ENCODE measurements around the gene SLC29A3. TPM values are rescaled to one million over a fixed set of nuclear protein-coding genes. Genes with fewer than 3 reads are reported as not detected.

The SLC29A3 gene
- total RNA-seq, 1 experiment from 2014 or later = 7.6 TPM

DNA sequence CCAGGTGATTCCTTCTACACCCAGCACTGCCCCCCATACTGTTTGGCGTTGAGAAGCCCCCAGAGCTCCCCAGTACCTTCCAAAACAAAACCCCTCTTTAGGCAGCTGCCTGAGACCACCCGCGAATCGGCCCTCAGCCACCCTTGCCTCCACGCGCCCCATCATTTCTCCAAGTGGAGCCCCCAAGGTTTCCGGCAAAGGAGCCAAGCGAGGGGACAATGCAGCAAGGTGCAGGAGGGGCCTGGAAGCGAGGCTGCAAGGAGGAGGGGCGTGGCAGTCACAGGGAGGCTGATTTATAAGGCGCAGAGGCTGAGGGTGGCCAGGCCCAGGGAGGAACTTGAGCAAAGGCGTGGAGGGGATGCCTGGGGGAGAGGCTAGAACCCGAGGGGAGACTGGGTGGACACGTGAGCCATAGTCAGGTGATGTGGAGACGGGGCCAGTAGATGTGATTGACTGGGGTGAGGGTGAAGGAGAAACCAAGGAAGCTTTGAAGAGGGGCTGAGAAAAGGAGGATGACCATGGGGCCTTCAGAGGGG, 16.2 kb downstream of the SLC29A3 start:
- Histone ChIP-seq H3K27me3 (ENCODE audit: control insufficient read depth, insufficient read depth, low read length) (no peaks in the 10 kb centered on the region), H3K36me3 (ENCODE audit: control insufficient read depth, insufficient read depth, low read length) (no peaks in the 10 kb centered on the region), H3K4me1 (ENCODE audit: control insufficient read depth, insufficient read depth, low read length) (peaks cover 23% of the 10 kb centered on the region), H3K4me3 (ENCODE audit: low read depth in 2 of 2, low read length in 2 of 2) (no peak overlapping the region), H3K9me3 (ENCODE audit: control insufficient read depth, insufficient read depth, low read depth, low read length) (no peaks in the 10 kb centered on the region), H3K27ac (ENCODE audit: low read length) (no peak overlapping the region)
- CTCF ChIA-PET = no interaction called here
- TF ChIP-seq, protein P1, sequence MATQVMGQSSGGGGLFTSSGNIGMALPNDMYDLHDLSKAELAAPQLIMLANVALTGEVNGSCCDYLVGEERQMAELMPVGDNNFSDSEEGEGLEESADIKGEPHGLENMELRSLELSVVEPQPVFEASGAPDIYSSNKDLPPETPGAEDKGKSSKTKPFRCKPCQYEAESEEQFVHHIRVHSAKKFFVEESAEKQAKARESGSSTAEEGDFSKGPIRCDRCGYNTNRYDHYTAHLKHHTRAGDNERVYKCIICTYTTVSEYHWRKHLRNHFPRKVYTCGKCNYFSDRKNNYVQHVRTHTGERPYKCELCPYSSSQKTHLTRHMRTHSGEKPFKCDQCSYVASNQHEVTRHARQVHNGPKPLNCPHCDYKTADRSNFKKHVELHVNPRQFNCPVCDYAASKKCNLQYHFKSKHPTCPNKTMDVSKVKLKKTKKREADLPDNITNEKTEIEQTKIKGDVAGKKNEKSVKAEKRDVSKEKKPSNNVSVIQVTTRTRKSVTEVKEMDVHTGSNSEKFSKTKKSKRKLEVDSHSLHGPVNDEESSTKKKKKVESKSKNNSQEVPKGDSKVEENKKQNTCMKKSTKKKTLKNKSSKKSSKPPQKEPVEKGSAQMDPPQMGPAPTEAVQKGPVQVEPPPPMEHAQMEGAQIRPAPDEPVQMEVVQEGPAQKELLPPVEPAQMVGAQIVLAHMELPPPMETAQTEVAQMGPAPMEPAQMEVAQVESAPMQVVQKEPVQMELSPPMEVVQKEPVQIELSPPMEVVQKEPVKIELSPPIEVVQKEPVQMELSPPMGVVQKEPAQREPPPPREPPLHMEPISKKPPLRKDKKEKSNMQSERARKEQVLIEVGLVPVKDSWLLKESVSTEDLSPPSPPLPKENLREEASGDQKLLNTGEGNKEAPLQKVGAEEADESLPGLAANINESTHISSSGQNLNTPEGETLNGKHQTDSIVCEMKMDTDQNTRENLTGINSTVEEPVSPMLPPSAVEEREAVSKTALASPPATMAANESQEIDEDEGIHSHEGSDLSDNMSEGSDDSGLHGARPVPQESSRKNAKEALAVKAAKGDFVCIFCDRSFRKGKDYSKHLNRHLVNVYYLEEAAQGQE (IDR thresholded peaks at IDR 0.05; ENCODE audit: insufficient read depth in 1 of 2, low read depth in 2 of 2, low read length in 1 of 2) = no peak
- TF ChIP-seq, protein P2, sequence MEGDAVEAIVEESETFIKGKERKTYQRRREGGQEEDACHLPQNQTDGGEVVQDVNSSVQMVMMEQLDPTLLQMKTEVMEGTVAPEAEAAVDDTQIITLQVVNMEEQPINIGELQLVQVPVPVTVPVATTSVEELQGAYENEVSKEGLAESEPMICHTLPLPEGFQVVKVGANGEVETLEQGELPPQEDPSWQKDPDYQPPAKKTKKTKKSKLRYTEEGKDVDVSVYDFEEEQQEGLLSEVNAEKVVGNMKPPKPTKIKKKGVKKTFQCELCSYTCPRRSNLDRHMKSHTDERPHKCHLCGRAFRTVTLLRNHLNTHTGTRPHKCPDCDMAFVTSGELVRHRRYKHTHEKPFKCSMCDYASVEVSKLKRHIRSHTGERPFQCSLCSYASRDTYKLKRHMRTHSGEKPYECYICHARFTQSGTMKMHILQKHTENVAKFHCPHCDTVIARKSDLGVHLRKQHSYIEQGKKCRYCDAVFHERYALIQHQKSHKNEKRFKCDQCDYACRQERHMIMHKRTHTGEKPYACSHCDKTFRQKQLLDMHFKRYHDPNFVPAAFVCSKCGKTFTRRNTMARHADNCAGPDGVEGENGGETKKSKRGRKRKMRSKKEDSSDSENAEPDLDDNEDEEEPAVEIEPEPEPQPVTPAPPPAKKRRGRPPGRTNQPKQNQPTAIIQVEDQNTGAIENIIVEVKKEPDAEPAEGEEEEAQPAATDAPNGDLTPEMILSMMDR (IDR thresholded peaks at IDR 0.05) = no peak
- TF ChIP-seq POLR2AphosphoS5 (IDR thresholded peaks at IDR 0.05; ENCODE audit: low read depth, low read length) (no peak), SIN3A (IDR thresholded peaks at IDR 0.05; ENCODE audit: borderline replicate concordance, insufficient read depth, low read depth, low read length) (no peak), TCF7L2 (IDR thresholded peaks at IDR 0.05; ENCODE audit: low read depth, low read length) (no peak)
- in situ Hi-C loops (cut with HindIII; ENCODE audit: low pct_unique_long_range_greater_than_20kb, low sequenced_read_pairs) = no loop called here
- POLR2A ChIA-PET = no interaction called here
- BruUV-seq (replicated peaks) = no TSS peak
- ATAC-seq = no peak
- intact Hi-C loops (cut with micrococcal nuclease; ENCODE audit: unreplicated experiment) = no loop called here
- no peak for DNase-seq (ENCODE audit: low read depth, low spot score)

DNA sequence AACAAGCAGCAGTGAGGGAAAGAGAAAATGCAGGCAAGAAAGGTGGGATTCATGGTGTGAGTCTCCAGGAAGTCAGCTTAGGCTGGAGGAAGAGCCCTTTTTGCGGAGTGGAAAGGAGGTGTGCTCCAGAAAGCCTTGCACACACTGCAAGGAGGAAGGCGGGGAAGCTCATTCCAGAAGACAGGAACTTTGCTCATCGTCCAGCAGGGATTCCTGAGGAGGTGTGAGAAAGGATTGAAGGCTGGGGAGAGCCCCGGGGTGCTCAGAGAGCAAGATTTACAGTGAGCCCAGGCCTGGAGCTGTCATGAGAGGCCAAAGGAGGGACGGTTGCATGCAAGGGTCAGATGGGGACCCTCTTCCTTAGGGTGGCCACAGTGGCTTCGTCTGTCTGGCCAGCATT, 17.6 kb downstream of the SLC29A3 start:
- DNase-seq (ENCODE audit: low read depth, low spot score) (no peak), ATAC-seq (no peak)
- no TSS peak for BruUV-seq (replicated peaks)
- CTCF ChIA-PET = no interaction called here
- no peak for TF ChIP-seq SIN3A (IDR thresholded peaks at IDR 0.05; ENCODE audit: borderline replicate concordance, insufficient read depth, low read depth, low read length)
- no peak for TF ChIP-seq TCF7L2 (IDR thresholded peaks at IDR 0.05; ENCODE audit: low read depth, low read length)
- TF ChIP-seq, protein P2 (IDR thresholded peaks at IDR 0.05) = no peak
- TF ChIP-seq, protein P1 (IDR thresholded peaks at IDR 0.05; ENCODE audit: insufficient read depth in 1 of 2, low read depth in 2 of 2, low read length in 1 of 2) = no peak
- no peak for TF ChIP-seq POLR2AphosphoS5 (IDR thresholded peaks at IDR 0.05; ENCODE audit: low read depth, low read length)
- intact Hi-C loops (cut with micrococcal nuclease; ENCODE audit: unreplicated experiment) = no loop called here
- POLR2A ChIA-PET = interaction anchor here (0.5 kb wide), 1 partner anchor 207 kb away, joined by 5 read pairs; no protein-coding TSS in a partner anchor
- Histone ChIP-seq H3K4me1 (ENCODE audit: control insufficient read depth, insufficient read depth, low read length) (peaks cover 27% of the 10 kb centered on the region), H3K9me3 (ENCODE audit: control insufficient read depth, insufficient read depth, low read depth, low read length) (no peaks in the 10 kb centered on the region), H3K27me3 (ENCODE audit: control insufficient read depth, insufficient read depth, low read length) (no peaks in the 10 kb centered on the region), H3K27ac (ENCODE audit: low read length) (no peak overlapping the region), H3K36me3 (ENCODE audit: control insufficient read depth, insufficient read depth, low read length) (no peaks in the 10 kb centered on the region), H3K4me3 (ENCODE audit: low read depth in 2 of 2, low read length in 2 of 2) (no peak overlapping the region)
- in situ Hi-C loops (cut with HindIII; ENCODE audit: low pct_unique_long_range_greater_than_20kb, low sequenced_read_pairs) = no loop called here

All from Panc1 (cell line).